GM12878 (cell line): ENCODE results near the gene RSPO4. TPM values are rescaled to one million over a fixed set of nuclear protein-coding genes. Genes with fewer than 3 reads are reported as not detected.

ENCODE experiments used
- CHD2 ChIP-seq: IDR thresholded peaks from 2 replicates; pipeline ENCODE4 v1.6.1; 2011; ENCODE audit warnings: low read depth, low read length, improper control_type of control experiment, borderline replicate concordance
- IKZF2 ChIP-seq, 2 experiments: fragments of 450-650 bp; IDR thresholded peaks; 2 replicates each; pipeline ENCODE4 v1.6.1; 2017; ENCODE audit warnings: mild to moderate bottlenecking in 2 of 2, moderate library complexity in 2 of 2
- NFYB ChIP-seq: IDR thresholded peaks from 2 replicates; pipeline ENCODE4 v1.6.1; 2011; ENCODE audit warnings: low read depth, mild to moderate bottlenecking, low read length, improper control_type of control experiment, moderate library complexity; ENCODE audit not compliant: insufficient read depth
- RCOR1 ChIP-seq: conservative IDR thresholded peaks from 2 replicates; pipeline ENCODE4 v1.6.1; 2012; ENCODE audit warnings: low read depth, low read length, improper control_type of control experiment
- RELA ChIP-seq: fragments of 450-650 bp; IDR thresholded peaks from 2 replicates; pipeline ENCODE4 v1.8.0; 2014; ENCODE audit warnings: borderline replicate concordance; ENCODE audit not compliant: partially characterized antibody
- SPI1 ChIP-seq: IDR thresholded peaks from 2 replicates; pipeline ENCODE4 v1.6.1; 2011; ENCODE audit warnings: low read depth, mild to moderate bottlenecking, low read length, moderate library complexity, borderline replicate concordance; ENCODE audit not compliant: insufficient read depth
- TBL1XR1 ChIP-seq: IDR thresholded peaks from 2 replicates; pipeline ENCODE4 v1.6.1; 2012; ENCODE audit warnings: low read depth, low read length, improper control_type of control experiment
- ZBTB40 ChIP-seq: fragments of 450-650 bp; IDR thresholded peaks from 2 replicates; pipeline ENCODE4 v1.6.1; 2016; ENCODE audit warnings: mild to moderate bottlenecking, moderate library complexity, borderline replicate concordance
- ZNF592 ChIP-seq: fragments of 450-650 bp; IDR thresholded peaks from 2 replicates; pipeline ENCODE4 v1.6.1; 2017; ENCODE audit warnings: mild to moderate bottlenecking, moderate library complexity
- polyA plus RNA-seq, 11 experiments: library from polyadenylated mRNA; depleted of rRNA in 4 of 11; unstranded in 6 of 11; stranded (reverse) in 5 of 11; fragments of >200 nt; fragmentation: Nextera tagmentation in 4 of 11; fragmentation: Illumina TruSeq in 1 of 11; extraction: Ambion mirVana in 4 of 11; extraction: Trizol in 1 of 11; gene quantifications; 1 replicate in 1 of 11; 2 replicates in 10 of 11; pipeline versions ENCODE4 v1.2.1 to v1.2.3, GENCODE V29; 2011 to 2016; ENCODE audit warnings: inconsistent platforms in 2 of 11, missing spikeins in 2 of 11, low read depth in 1 of 11
- total RNA-seq, 4 experiments: library from RNA; depleted of rRNA in 3 of 4; stranded (reverse); fragments of >200 nt in 3 of 4; fragmentation: Illumina TruSeq in 1 of 4; extraction: Trizol in 1 of 4; gene quantifications; 2 replicates each; pipeline versions ENCODE4 v1.2.1 to v1.2.3, GENCODE V29; 2013 to 2021

The RSPO4 gene
- total and polyA plus RNA-seq, 10 of the 15 experiments (the other 5 are each of a cell fraction or from before 2014, with no cell fraction given) = 0.06 TPM; not detected in 9

GRCh38 chr20:998231-998830, 3.8 kb downstream of the RSPO4 start (continued):
- TF ChIP-seq ZNF592 (no peak), ZBTB40 (no peak), CHD2 (no peak), IKZF2 (IDR thresholded peaks at IDR 0.05) (no peak), RELA (no peak), RCOR1 (no peak), SPI1 (no peak), TBL1XR1 (no peak), NFYB (no peak)
